Midbrain (tissue), 1 donor: ENCODE results near the gene MFRP.

Experiments used
- DNase-seq: peaks from one replicate; lab custom pipeline; 2025; lab: John Stamatoyannopoulos, UW

MFRP gene

DNA sequence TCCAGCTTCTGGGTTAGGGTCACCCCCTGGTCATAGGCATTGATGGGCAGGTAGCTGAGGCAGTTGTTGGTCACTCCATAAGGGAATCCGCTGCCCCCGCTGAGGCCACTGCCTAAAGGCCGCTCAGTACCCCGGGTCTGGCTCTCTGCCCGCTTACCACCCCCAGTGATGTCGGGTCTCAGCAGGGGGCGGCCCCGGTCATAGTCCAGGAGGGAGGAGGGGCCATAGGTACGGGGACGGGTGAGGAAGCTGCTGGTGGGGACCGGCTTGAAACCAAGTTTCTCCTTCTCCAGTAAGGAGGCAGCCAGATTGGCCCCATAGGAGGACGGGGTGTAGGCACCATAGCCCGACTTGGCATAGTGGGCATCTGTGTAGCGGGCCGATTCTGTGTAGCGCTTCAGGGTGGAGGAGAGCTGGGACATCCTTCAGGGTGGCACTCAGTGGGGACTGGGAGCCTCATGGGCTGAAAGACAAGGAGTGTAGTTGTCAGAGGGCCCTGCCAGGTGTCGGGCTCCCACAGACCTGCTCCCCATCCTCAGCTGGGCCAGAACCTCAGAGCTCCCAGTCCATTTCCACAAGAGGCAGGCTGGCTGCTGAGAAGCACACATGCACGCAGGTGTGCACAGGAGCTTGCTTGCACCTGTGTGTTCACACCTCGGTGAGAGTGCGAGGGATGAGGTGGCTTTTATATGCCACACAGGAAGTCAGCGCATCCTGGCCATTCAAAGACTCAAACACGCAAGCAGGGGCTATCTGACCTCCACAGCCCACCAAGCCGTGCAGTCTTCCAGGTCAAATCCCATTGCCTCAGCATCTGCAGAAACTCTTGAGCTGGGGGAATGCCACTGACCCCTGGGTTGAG is 26.8 kb upstream of the MFRP start:
- no peak for DNase-seq

GRCh38 chr11:119372260-119373058 is 26.0 kb upstream of the MFRP start:
- no peak for DNase-seq

DNA sequence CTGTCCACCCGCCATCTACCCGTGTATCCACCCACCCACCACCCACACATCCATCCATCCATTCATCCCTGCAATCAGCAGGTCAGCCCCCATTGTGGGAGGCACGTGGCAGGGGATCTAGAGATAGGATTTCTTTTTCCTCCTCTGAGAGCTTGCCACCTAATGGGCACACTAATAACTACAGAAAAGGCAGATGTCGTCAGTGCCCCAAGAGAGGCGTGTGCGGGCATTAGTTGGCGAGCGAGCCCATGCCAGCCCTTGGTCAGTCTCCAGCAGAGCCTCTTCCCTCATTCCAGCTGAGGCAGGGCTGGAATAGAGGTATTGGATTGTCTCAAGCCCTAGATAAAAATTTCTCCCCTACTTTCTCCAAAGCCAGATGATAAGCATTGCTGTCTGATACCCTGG is 25.3 kb upstream of the MFRP start:
- DNase-seq = peak; percentile 70

DNA sequence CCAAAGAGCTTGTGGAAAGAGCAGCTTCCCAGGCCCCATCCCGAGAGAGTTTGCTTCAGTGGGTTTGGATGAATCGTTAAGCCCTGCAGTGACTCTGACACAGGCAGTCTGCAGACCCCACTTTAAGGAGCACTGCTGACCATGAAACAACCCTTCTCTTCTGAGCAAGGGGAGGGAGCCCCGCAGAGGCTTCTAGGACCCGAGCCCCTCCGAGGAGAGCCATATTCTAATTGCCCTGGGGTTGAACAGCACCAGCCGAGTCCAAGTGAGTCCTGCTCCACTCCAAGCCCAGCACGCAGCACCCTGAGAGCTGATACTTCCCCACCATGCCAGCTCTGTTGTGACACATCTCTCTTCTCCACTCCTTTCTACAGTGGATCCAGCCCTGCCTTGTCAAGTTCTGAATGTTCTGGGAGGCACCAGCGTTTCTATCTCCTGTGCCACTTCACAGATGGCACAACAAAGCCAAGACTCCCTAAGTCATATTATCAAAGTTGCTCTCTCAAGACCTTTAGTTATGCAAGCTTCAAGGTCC is 24.6 kb upstream of the MFRP start:
- no peak for DNase-seq

GRCh38 chr11:119370486-119371046 is 24.1 kb upstream of the MFRP start:
- DNase-seq = no peak

DNA sequence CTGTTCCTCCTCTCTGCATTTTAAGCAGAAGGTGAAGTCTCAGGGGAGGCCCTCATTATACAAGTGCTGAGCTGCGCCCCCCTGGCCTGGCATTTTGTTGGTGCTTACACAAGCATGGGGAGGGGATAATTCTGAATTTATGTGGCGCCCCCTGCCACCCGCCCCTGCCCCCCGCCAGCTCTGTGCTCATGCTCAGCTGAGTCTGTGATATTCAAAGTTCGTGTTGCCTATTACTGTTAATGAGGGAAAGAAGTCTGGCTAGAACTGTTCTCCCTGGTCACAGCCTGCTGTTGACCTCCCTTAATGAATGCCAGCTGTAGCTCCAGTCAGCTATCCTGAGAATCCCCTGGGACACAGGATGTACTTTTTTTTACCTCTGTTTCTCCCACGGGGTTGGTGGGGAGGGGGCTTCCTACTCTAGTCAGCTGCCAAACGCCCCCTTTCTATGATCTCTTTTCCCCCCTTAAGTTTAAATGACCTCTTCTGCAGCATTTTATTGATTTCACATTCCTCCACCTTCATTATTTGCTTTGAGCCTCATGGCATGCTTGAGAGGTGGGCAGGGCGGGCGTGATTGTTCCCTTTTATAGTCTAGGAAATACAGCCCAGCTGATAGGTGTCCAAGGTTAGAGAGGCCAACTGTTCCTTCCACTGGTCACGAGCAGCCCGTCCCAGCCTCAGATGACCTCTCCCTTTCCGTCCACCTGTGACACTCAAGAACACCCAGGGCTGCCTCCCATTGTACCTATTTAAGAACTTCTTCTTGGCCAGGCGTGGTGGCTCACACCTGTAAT is 22.8 kb upstream of the MFRP start:
- no peak for DNase-seq

- peak; percentile 58 for DNase-seq
Observed at GRCh38 chr11:119368121-119369034, 21.9 kb upstream of the MFRP start.

DNA sequence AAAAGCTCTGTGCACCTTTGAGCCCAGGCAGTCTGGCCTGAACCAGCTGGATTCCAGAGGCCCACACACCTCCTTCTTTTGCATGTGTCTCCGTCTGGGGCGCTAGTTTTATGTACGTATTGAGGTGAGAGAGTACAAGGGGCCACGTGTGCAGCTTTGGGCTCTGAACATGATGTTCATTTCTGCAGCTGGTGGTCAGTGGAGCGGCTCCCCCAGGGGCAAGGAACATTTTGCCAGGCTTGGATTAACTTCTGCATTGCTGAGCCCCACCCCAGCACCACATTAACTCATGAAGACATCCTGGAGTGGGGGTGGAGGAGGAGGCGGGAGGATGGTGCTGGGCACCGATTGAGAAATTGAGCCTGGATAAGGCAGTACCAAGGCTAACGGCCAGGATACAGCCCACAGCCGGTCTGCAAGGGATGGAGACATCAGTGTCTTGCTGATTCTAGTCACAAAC is 21.2 kb upstream of the MFRP start:
- DNase-seq = no peak

DNA sequence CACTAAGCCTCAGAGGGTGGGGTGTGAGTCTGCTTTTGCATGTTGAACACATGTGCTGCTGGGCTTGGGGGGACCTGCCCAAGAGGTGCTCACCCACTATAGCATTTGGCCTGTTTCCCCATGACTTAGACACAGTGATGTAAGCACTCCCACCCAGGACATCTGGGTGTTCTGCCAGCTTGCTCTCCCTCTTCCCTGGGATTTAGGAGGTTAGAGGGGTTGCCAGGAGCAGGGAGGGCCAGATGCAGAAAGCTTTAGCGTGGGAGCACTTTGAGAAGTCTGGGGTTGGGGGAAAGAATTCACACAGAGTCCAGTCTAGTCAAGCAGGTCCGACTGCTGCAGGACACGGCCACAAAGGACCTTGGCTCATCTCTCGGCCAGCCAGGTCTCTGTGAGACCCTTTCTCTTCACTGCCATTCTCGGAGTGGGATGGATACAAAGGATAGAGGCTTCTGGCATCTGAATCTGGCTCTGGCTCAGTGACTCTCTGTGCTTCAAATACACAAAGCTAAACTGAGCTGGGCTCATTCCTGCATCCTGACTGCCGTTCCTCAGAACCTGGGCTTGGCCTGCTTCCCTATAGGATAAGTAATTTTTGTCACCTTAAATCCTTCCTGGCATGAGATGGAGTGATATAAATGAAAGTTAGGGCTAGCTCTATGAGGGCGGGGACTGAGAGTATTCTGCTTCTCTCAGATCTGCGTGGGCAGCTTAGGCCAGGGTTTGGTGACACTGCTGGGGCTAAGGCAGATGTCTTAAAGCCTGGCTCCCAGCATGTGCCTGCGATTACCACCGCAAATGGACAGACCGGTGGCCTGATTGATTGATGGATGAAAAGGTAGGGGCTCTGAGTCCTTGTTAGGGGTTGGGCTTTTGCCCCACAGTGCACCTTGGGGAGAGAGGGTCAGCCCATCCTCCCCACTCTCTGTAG is 20.4 kb upstream of the MFRP start:
- no peak for DNase-seq

GRCh38 chr11:119365071-119365591 is 18.6 kb upstream of the MFRP start:
- DNase-seq = no peak

DNA sequence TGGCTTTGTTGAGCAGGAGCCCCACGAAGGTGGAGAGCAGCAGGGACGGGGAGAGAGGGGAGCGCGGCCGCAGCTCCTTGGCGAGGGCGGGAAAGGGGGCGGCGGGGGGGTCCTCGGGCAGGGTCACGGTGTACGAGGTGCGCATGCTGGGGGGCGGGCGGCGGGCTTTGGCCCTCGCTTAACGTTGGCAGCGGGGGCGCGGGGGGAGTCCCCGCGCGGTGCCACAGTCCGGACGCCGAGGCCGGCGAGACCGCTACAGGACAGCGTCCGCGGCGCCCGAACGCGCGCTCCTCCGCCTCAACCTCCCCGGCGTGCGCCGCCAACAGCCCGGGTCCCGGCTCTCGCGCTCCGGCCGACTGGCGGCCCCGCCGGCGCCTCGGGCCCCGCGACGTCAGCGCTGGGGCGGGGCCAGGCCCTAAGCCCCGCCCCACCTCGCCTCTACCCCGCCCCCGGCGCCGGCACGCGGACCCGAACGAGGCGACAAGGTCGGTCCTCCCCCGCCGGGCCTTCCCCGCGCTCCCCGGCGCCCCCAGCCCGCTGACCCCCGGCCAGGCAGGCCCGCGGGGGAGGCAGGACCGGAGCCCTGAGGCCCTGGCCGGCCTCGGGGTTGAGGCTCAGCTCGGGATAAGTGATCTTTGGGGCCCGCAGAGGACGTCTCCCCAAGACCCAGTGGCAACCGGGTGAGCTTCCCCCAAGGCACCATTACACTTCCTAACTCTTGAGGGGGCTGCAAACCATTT is 17.5 kb upstream of the MFRP start:
- DNase-seq = peak; percentile 74

- no peak for DNase-seq
Observed at GRCh38 chr11:119363081-119363850, 16.8 kb upstream of the MFRP start.

DNA sequence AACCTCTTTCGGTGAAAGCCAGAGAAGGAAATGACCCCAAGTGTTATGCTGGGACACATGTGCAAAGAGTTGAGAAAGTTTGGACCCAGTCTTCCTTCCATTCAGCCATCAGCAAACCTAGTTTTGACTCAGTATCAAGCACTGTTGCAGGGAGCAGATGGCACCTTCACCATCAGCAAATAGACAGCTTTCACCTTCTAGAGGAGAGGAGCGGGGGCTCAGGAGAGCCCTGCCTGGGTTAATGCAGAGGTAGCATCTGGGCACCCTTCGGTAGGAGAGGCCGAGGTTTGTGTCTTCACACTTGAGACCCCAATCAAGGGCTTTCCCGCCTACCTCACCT is 16.2 kb upstream of the MFRP start:
- DNase-seq = no peak

GRCh38 chr11:119361941-119362725 is 15.6 kb upstream of the MFRP start:
- DNase-seq = peak; percentile 34

DNA sequence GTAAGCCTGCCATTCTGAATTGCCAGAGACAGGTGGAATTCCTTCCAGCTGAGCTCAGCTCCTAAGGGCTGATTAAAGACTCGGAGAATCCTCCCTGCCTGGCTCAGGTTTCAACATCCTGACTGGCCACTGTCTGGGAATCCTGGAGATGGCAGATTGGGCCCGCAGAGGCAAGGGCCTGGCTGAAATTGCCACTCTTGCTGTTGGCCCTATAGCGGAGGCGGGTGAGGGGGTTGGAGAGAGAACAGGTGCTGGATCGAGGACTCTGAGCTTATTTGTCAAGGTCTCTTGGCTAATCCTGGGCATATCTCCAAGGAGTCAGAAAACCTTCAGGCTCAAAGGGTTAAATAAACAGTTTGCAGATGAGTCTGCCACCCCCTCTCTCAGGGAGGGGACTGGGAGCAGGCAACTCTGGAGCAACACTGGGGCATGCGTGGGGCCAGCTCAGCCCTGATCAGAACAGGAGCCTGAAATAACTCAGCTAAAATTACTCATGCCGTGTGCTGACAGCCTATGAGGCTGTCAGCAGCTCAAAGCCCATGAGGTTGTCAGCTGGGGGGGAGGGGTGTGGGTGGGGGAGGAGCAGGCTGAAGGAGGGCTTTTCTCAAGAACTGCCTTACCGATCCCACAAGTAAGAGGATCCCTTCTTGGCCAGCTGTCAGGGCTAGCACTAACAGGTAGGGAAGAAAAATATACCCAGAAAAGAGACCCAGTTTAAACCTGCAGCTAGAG is 14.7 kb upstream of the MFRP start:
- DNase-seq = peak; percentile 43
